ENCODE data around the gene TMEM108.

The TMEM108 gene

GRCh38 chr3:133158686-133159085 is 120.5 kb downstream of the TMEM108 start:
- H3K4me1 ChIP-seq (ENCODE audit: control insufficient read depth in 5 of 5, insufficient read depth in 5 of 5, low read length in 5 of 5) = no peaks in the 10 kb centered on the region

GRCh38 chr3:133159498-133160475 is 121.6 kb downstream of the TMEM108 start:
- Histone ChIP-seq H3K4me3 (ENCODE audit: low read depth in 1 of 5, low read length in 5 of 5) (no peak overlapping the region), H3K9ac (ENCODE audit: low read length in 5 of 5) (no peak overlapping the region), H3K9me3 (ENCODE audit: control insufficient read depth in 5 of 5, low read length in 5 of 5) (peaks cover 0 to 3% (median 0%) of the 10 kb centered on the region in 5 donors), H3K4me1 (ENCODE audit: control insufficient read depth in 5 of 5, insufficient read depth in 5 of 5, low read length in 5 of 5) (no peaks in the 10 kb centered on the region), H3K27me3 (ENCODE audit: control insufficient read depth in 5 of 5, insufficient read depth in 4 of 5, low read length in 5 of 5) (no peaks in the 10 kb centered on the region), H3K36me3 (ENCODE audit: control insufficient read depth in 5 of 5, insufficient read depth in 5 of 5, low read length in 5 of 5) (no peaks in the 10 kb centered on the region), H3K27ac (ENCODE audit: low read depth, low read length) (no peak overlapping the region)

More at GRCh38 chr3:133158686-133159085, 120.5 kb downstream of the TMEM108 start:
- Histone ChIP-seq H3K27me3 (ENCODE audit: control insufficient read depth in 5 of 5, insufficient read depth in 4 of 5, low read length in 5 of 5) (no peaks in the 10 kb centered on the region), H3K9ac (ENCODE audit: low read length in 5 of 5) (no peak overlapping the region), H3K9me3 (ENCODE audit: control insufficient read depth in 5 of 5, low read length in 5 of 5) (peaks cover 0 to 3% (median 0%) of the 10 kb centered on the region in 5 donors), H3K4me3 (ENCODE audit: low read depth in 1 of 5, low read length in 5 of 5) (no peak overlapping the region), H3K27ac (ENCODE audit: low read depth, low read length) (no peak overlapping the region), H3K36me3 (ENCODE audit: control insufficient read depth in 5 of 5, insufficient read depth in 5 of 5, low read length in 5 of 5) (no peaks in the 10 kb centered on the region)

GRCh38 chr3:133161656-133162055 is 123.5 kb downstream of the TMEM108 start:
- Histone ChIP-seq H3K27ac (ENCODE audit: low read depth, low read length) (no peak overlapping the region), H3K36me3 (ENCODE audit: control insufficient read depth in 5 of 5, insufficient read depth in 5 of 5, low read length in 5 of 5) (no peaks in the 10 kb centered on the region), H3K27me3 (ENCODE audit: control insufficient read depth in 5 of 5, insufficient read depth in 4 of 5, low read length in 5 of 5) (no peaks in the 10 kb centered on the region), H3K4me1 (ENCODE audit: control insufficient read depth in 5 of 5, insufficient read depth in 5 of 5, low read length in 5 of 5) (no peaks in the 10 kb centered on the region), H3K9me3 (ENCODE audit: control insufficient read depth in 5 of 5, low read length in 5 of 5) (no peaks in the 10 kb centered on the region), H3K4me3 (ENCODE audit: low read depth in 1 of 5, low read length in 5 of 5) (no peak overlapping the region), H3K9ac (ENCODE audit: low read length in 5 of 5) (no peak overlapping the region)

- Histone ChIP-seq H3K4me3 (ENCODE audit: low read depth in 1 of 5, low read length in 5 of 5) (no peak overlapping the region), H3K9me3 (ENCODE audit: control insufficient read depth in 5 of 5, low read length in 5 of 5) (no peaks in the 10 kb centered on the region), H3K27ac (ENCODE audit: low read depth, low read length) (no peak overlapping the region)
Observed at GRCh38 chr3:133162265-133162664, 124.1 kb downstream of the TMEM108 start.

GRCh38 chr3:133162670-133163305 is 124.6 kb downstream of the TMEM108 start:
- H3K27ac ChIP-seq (ENCODE audit: low read depth, low read length) = no peak overlapping the region
- no peak overlapping the region for H3K4me3 ChIP-seq (ENCODE audit: low read depth in 1 of 5, low read length in 5 of 5)
- no peaks in the 10 kb centered on the region for H3K9me3 ChIP-seq (ENCODE audit: control insufficient read depth in 5 of 5, low read length in 5 of 5)
- no peaks in the 10 kb centered on the region for H3K27me3 ChIP-seq (ENCODE audit: control insufficient read depth in 5 of 5, insufficient read depth in 4 of 5, low read length in 5 of 5)
- no peak overlapping the region for H3K9ac ChIP-seq (ENCODE audit: low read length in 5 of 5)
- no peaks in the 10 kb centered on the region for H3K36me3 ChIP-seq (ENCODE audit: control insufficient read depth in 5 of 5, insufficient read depth in 5 of 5, low read length in 5 of 5)
- no peaks in the 10 kb centered on the region for H3K4me1 ChIP-seq (ENCODE audit: control insufficient read depth in 5 of 5, insufficient read depth in 5 of 5, low read length in 5 of 5)

More at GRCh38 chr3:133162265-133162664, 124.1 kb downstream of the TMEM108 start:
- Histone ChIP-seq H3K27me3 (ENCODE audit: control insufficient read depth in 5 of 5, insufficient read depth in 4 of 5, low read length in 5 of 5) (no peaks in the 10 kb centered on the region), H3K36me3 (ENCODE audit: control insufficient read depth in 5 of 5, insufficient read depth in 5 of 5, low read length in 5 of 5) (no peaks in the 10 kb centered on the region), H3K4me1 (ENCODE audit: control insufficient read depth in 5 of 5, insufficient read depth in 5 of 5, low read length in 5 of 5) (no peaks in the 10 kb centered on the region), H3K9ac (ENCODE audit: low read length in 5 of 5) (no peak overlapping the region)

GRCh38 chr3:133167340-133168024 is 129.3 kb downstream of the TMEM108 start:
- no peak overlapping the region for H3K9ac ChIP-seq (ENCODE audit: low read length in 5 of 5)
- no peak overlapping the region for H3K27ac ChIP-seq (ENCODE audit: low read depth, low read length)
- no peaks in the 10 kb centered on the region for H3K27me3 ChIP-seq (ENCODE audit: control insufficient read depth in 5 of 5, insufficient read depth in 4 of 5, low read length in 5 of 5)
- no peak overlapping the region for H3K4me3 ChIP-seq (ENCODE audit: low read depth in 1 of 5, low read length in 5 of 5)
- no peaks in the 10 kb centered on the region for H3K4me1 ChIP-seq (ENCODE audit: control insufficient read depth in 5 of 5, insufficient read depth in 5 of 5, low read length in 5 of 5)
- H3K36me3 ChIP-seq (ENCODE audit: control insufficient read depth in 5 of 5, insufficient read depth in 5 of 5, low read length in 5 of 5) = no peaks in the 10 kb centered on the region
- no peaks in the 10 kb centered on the region for H3K9me3 ChIP-seq (ENCODE audit: control insufficient read depth in 5 of 5, low read length in 5 of 5)

- H3K4me3 ChIP-seq (ENCODE audit: low read depth in 1 of 5, low read length in 5 of 5) = no peak overlapping the region
- H3K9me3 ChIP-seq (ENCODE audit: control insufficient read depth in 5 of 5, low read length in 5 of 5) = no peaks in the 10 kb centered on the region
- H3K4me1 ChIP-seq (ENCODE audit: control insufficient read depth in 5 of 5, insufficient read depth in 5 of 5, low read length in 5 of 5) = no peaks in the 10 kb centered on the region
- no peaks in the 10 kb centered on the region for H3K27me3 ChIP-seq (ENCODE audit: control insufficient read depth in 5 of 5, insufficient read depth in 4 of 5, low read length in 5 of 5)
- H3K9ac ChIP-seq (ENCODE audit: low read length in 5 of 5) = no peak overlapping the region
- H3K27ac ChIP-seq (ENCODE audit: low read depth, low read length) = no peak overlapping the region
- no peaks in the 10 kb centered on the region for H3K36me3 ChIP-seq (ENCODE audit: control insufficient read depth in 5 of 5, insufficient read depth in 5 of 5, low read length in 5 of 5)
Observed at GRCh38 chr3:133168025-133168401, 129.8 kb downstream of the TMEM108 start.

GRCh38 chr3:133169331-133170068 is 131.3 kb downstream of the TMEM108 start:
- no peak overlapping the region for H3K27ac ChIP-seq (ENCODE audit: low read depth, low read length)
- H3K4me3 ChIP-seq (ENCODE audit: low read depth in 1 of 5, low read length in 5 of 5) = no peak overlapping the region

GRCh38 chr3:133171831-133172230 is 133.6 kb downstream of the TMEM108 start:
- H3K27me3 ChIP-seq (ENCODE audit: control insufficient read depth in 5 of 5, insufficient read depth in 4 of 5, low read length in 5 of 5) = no peaks in the 10 kb centered on the region
- no peaks in the 10 kb centered on the region for H3K36me3 ChIP-seq (ENCODE audit: control insufficient read depth in 5 of 5, insufficient read depth in 5 of 5, low read length in 5 of 5)
- H3K4me1 ChIP-seq (ENCODE audit: control insufficient read depth in 5 of 5, insufficient read depth in 5 of 5, low read length in 5 of 5) = no peaks in the 10 kb centered on the region
- no peak overlapping the region for H3K4me3 ChIP-seq (ENCODE audit: low read depth in 1 of 5, low read length in 5 of 5)
- H3K9ac ChIP-seq (ENCODE audit: low read length in 5 of 5) = no peak overlapping the region
- H3K27ac ChIP-seq (ENCODE audit: low read depth, low read length) = no peak overlapping the region
- H3K9me3 ChIP-seq (ENCODE audit: control insufficient read depth in 5 of 5, low read length in 5 of 5) = no peaks in the 10 kb centered on the region

More at GRCh38 chr3:133169331-133170068, 131.3 kb downstream of the TMEM108 start:
- Histone ChIP-seq H3K9me3 (ENCODE audit: control insufficient read depth in 5 of 5, low read length in 5 of 5) (no peaks in the 10 kb centered on the region), H3K9ac (ENCODE audit: low read length in 5 of 5) (no peak overlapping the region), H3K36me3 (ENCODE audit: control insufficient read depth in 5 of 5, insufficient read depth in 5 of 5, low read length in 5 of 5) (no peaks in the 10 kb centered on the region), H3K27me3 (ENCODE audit: control insufficient read depth in 5 of 5, insufficient read depth in 4 of 5, low read length in 5 of 5) (no peaks in the 10 kb centered on the region), H3K4me1 (ENCODE audit: control insufficient read depth in 5 of 5, insufficient read depth in 5 of 5, low read length in 5 of 5) (no peaks in the 10 kb centered on the region)
